NCI-H446 treated with DMSO at 0.1 percent for 48 hours (cell line): ENCODE data around the gene IP6K2.
"Not testable (repeated sequence)": the region's sequence is repeated elsewhere in the genome, so short reads cannot be mapped to it uniquely, and the experiment has no call there.

Source experiments
- DNase-seq: peaks from one replicate; lab custom pipeline; 2025; lab: John Stamatoyannopoulos, UW

The IP6K2 gene, protein sequence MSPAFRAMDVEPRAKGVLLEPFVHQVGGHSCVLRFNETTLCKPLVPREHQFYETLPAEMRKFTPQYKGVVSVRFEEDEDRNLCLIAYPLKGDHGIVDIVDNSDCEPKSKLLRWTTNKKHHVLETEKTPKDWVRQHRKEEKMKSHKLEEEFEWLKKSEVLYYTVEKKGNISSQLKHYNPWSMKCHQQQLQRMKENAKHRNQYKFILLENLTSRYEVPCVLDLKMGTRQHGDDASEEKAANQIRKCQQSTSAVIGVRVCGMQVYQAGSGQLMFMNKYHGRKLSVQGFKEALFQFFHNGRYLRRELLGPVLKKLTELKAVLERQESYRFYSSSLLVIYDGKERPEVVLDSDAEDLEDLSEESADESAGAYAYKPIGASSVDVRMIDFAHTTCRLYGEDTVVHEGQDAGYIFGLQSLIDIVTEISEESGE

DNA sequence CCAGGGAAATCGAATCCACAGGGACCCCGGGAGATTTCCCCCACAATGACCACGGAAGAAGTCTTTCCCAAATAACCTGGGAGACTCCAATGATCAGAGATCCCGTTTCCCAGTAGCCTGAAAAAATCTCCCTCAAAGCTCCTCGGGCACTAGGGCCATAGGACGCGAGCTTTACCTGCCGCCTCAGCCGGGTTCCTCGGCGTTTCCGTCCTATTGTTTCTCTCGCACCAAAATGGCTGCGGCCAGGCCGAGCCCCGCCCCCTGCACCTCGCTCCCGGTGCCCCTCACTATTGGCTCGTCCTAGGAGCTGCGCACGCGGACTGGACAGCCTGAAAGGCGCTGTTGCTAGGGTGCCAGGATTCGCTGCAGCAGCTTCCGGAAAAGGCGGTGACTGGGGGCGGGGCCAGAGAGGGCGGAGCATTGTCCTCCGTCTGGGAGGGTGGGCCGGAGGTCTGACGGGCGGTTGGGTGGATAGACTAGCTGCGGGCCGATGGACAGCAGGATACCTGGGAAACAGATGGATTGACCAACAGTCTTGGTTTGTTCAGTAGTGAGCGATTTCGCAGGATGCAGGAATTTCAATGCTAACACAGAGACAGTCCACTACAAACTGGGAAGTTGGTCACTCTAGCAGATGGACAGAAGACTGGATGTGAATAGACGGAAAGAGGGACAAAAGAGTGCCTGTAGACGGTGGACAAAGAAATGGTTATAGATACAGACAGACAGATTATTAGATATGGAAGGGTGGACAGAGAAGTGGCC lies at the start of gene IP6K2:
Gene IP6K2, minus strand, starts transcription at position 240 of the 765 bp plus-strand sequence. CDS start 21,930 bp downstream, outside the sequence.
- peak; percentile 87 for DNase-seq

DNA sequence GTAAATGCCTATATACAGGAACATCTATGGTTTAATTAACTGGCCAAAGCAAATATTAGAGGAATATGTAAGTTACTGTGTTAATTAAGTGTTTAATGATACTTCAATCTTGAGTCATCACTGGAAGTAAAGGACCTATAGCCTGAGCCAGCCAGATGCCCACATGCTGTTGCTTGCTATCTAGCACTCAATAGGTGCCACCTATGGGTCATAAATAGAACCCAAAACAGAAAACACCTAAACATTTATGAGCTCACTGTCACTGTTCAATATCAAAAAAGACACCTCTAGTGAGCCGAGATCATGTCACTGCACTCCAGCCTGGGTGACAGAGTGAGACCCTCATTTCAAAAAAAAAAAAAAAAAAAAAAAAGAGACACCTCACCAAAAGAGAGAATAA lies 48.4 kb upstream of the IP6K2 start:
- DNase-seq = no peak

DNA sequence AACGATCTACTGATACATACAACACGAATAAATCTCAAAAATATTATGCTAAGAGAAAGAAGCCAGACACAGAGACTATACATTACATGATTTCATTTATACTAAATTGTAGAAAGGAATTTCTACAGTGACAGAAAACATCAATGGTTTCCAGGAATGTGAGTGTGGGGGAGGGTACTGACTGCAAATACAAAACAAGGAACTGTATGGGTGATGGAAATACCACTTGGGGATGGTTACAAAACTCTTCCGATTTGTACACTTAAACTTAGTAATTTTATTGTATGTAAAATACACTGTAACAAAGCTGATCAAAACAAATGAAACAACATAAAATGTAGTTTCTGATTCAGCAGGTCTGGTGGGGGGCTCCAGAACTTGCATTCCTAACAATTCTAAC lies 45.8 kb upstream of the IP6K2 start:
- no peak for DNase-seq

DNA sequence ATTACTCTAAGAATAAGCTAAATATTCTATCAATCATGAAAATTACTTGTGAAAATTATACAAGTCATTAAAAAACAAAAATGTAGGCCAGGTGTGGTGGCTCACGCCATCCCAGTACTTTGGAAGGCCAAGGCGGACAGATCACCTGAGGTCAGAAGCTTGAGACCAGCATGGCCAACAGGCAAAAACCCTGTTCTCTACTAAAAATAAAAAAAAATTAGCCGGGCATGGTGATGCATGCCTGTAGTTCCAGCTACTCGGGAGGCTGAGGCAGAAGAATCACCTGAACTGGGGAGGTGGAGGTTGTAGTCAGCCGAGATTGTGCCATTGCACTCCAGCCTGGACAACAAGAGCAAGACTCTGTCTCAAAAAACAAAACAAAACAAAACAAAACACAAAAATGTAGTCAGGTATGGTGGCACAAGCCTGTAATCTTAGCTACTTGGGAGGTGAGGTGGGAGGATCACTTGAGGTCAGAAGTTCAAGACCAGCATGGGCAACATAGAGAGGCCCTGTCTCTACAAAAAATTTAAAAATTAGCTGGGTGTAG lies 43.0 kb upstream of the IP6K2 start:
- DNase-seq = not testable (repeated sequence)

DNA sequence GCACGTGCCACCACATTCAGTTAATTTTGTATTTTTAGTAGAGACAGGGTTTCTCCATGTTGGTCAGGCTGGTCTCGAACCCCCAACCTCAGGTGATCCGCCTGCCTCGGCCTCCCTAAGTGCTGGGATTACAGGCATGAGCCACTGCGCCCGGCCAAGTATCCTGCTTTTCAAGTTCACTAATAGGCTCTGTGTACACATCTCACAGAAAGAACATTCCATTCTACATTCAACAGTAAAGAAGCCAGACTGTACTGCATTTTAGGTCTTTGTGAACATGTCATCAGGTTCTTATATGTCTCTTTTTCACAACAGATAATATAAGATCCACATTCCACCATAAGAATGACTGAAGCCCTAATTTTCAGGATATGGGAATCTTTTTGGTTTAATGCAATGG lies 42.5 kb upstream of the IP6K2 start:
- not testable (repeated sequence) for DNase-seq

DNA sequence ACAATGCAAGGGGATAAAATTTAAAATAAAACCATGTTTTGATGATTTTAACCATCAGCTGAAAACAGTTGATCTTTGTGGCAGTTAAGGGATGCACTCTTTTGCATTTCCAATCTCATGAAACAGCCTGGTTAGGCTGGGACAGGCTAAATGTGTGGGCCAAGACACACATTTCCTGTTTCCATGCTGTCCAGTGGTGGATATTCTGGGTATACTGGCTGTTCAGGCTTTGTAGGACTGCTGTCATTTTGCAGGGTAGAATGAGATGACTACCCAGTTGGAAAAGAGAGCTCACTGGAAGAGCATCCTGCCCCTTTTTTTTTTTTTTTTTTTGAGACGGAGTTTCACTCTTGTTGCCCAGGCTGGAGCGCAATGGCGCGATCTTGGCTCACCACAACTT lies 42.0 kb upstream of the IP6K2 start:
- DNase-seq = no peak

DNA sequence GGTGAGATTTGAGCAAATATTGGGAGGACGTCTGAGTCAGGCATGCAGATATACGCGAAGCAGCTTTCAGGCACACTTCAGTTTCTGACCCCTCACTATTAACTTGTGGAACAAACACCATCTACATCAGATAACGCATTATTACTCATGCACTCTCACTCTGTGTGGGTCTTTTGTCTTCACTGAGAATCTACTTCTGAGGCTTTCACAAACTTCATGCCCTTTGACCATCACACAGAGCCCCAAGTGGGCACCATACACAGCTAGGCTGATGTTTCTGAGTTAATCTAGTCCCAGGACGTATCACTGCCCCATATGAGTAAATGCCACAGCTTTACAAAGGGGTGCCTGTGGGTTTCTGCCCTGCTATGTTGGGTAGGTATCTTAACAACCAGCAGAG lies 39.6 kb upstream of the IP6K2 start:
- no peak for DNase-seq

DNA sequence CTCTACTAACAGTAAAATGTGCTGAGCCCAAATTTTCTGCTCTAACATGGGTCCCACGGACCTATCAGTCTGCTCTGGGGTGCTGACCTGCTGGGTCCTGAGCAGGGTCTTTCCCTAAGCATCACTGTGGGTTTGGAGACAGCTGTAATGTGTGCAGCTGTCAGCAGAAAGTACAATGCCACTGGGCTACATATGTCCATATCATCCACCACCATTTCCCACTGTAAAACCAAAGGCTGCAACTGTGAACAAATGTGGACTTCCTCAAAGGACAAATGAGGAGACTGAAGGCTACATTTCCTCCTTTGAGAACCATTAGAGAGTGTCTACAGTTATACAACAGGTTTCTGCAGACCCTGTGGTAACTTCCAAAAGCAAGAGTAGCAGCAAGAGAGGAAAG lies 33.8 kb upstream of the IP6K2 start:
- no peak for DNase-seq

DNA sequence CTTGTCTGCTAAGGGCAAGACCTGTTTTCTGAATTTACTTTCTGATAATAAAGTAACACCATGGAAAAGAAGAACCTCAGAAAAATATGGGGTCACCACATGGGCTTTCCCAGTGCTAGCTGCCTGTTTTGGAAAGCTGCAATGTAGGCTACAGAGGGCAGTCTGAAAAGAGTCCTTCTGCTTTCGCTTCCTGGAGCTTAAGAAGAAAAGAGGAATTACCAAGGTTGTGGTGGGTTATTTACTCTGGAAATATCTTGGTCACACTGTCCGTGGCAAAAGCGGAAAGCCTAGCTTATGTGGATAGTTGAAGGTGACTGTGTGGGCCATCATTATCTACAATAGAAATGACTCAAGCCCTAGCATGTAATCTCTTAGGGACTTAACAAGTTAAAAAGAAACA lies 31.7 kb upstream of the IP6K2 start:
- DNase-seq = no peak

DNA sequence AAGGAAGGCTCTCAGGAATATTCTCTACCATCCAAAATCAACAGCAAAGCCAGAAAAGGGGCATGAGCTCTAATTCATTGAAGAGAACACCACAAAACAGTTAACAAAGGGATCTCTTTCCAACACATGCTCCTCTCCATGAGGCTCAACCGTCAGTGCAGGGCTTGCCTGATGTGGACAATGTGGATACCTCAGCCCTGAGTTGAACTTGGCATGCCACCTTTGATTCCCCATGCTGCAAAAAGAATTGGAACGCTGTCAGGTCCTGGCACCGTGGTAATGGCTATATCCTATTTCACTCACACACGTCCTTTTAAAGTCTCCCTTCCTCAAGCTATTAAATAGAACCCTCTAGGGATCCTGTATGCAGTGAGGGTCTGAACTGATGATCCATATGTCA lies 30.7 kb upstream of the IP6K2 start:
- no peak for DNase-seq

DNA sequence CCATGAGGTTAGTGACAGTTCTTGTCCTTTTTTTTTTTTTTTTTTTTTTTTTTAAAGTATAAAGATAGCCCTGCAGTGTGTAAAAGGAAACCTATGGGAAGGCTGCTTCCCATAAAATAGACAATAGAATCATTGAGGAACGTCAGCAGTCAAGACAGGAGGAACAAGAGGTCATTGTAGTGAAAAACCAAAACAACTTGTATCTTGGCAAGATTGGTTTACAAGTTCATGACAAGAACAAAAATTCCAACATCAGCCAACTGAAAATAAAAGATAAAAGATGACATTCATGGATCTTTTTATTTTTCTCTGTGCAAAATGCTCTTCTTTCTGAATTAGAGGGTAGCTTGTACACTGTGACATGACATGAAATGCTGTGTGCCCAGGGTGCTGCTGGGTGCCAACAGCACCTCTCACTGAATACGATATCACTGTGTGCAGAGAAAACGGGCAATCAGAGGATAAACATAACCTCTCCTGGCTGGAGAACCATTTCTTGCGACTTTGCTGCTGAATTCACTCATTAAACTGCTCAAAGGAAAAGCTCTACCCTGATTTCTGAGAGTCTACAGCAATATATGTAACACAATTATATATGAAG lies 30.1 kb upstream of the IP6K2 start:
- no peak for DNase-seq

DNA sequence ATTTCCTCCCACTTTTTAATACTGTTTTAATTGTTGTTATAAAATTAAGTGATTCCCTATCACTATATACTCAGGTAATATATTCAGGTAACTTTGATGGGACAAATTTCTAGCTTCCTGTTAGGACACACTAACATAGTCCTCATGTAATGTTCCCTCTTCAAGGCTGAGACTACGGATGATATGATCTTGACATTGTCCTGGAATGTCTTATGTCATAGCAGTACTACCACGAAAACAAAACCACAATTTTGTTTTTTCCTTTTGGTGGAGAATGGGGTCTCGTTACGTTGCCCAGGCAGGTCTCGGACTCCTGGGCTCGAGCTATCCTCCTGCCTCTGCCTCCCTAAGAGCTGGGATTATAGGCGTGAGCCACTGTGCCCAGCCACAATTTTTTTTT lies 26.8 kb upstream of the IP6K2 start:
- no peak for DNase-seq

DNA sequence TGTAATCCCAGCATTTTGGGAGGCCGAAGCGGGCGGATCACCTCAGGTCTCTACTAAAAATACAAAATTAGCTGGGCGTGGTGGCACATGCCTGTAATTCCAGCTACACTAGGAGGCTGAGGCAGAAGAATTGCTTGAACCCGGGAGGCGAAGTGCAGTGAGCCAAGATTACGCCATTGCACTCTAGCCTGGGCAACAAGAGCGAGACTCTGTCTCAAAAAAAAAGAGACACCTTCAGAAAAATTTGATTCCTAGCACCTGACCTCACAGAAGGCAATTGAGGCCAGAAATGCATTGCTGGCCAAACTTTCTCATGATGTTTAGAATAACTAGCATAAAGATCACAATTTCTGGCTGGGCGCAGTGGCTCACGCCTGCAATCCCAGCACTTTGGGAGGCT lies 24.2 kb upstream of the IP6K2 start:
- not testable (repeated sequence) for DNase-seq

DNA sequence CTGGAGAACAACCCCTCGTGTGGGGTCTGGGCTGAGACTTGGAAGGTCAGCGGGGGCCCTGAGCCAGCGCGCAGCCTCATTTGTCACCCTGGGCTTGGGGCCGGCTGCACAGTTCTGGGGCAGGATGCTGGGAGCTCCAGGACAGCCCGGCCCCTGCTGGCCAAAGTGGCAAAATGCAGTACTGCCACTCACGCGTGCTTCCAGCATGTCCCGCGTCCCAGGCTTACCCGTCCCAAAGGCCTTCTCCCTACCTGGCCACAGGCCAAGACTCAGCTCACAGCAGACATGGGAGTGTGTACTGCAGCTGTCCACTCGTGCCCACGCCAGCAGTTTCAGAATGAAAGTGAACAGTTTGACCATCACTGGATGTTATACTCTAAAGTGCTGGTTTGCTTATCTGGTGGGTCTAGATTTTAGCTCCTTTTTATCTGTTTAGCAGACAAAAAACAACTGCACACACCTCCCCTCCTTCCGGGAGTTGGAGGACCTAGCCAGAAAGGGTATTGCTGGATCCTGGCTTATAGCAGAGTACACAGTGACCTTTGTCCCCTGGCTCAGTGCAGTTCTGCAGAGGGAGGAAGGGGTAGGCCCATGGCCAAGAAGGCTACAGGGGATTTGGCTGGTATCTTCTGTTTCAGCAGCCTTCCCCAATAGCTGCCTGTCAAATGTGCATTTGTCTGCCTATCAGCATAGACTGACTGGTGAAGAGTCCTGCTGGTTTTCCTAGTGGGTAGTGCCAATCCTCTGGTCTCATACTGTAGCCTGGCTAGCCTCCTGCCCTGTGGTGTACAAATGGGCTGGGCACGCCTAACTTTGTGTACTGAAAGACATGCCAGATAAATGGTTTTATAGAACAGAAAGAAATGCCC lies 23.2 kb upstream of the IP6K2 start:
- DNase-seq = peak; percentile 75

DNA sequence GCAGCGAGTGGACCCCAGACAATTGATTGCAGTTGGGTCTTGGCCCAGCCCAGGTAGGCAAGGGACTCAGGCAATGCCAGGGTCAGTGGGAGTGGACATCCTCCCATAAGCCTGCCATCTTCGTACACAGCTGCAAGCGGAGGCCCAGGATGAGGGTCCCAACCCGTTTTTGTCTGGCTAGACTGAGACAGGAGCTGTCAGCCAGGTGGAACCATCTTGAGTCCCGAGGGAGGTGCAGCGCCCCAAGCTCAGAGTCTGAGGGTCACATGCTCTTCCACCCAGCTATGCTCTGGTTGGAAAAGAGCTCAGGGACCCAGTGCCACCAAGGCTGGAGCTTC lies 22.6 kb upstream of the IP6K2 start:
- DNase-seq = no peak

DNA sequence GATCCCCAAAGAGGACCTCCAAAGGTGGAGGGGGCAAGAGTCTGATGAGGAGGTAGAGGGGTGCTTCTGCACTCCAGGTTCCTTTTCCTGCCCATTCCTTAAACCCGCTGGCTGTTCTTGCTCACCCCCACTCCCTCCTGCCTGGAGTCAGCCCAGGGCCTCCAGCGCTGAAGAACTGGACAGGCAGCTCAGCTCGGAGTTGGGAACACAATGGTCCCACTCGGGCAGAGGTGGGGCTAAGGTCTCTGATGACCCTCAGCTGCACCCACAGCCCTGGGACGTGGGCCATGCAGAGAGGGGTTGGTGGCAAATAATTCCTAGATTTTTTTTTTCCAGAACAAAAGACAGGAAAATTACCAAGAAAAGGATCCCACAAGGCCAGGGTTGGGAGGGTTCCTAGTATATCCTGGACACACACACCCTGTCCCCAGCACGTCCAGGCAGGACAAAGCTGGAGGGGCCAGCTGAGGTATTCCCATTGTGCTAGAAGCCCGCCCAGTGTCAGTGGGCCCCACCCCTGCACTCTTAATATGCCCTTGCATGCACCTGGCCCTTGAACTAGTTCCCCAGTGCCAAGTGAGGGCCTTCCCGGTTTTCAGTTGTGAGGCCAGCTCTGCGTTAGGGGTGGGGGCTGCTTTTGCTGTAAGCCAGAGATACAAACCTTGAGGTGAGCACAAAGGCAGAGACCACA lies 22.1 kb upstream of the IP6K2 start:
- no peak for DNase-seq

DNA sequence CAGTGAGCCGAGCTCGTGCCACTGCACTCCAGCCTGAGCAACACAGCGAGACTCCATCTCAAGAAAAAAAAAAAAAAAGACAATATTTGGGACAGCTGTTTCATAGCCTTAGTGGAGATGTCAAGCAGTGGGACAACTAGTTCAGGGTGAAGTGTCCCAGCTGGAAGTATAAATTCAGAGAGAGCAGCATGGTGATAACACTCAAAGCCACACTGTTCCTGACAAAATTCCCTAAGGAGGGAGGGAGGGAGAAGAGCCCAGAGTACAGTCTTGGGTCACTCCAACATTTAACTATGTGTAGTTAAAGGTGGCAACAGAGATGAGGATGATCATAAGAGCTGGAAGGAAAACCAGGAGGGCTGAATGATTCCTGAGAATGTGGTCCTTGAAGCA lies 21.1 kb upstream of the IP6K2 start:
- DNase-seq = no peak

DNA sequence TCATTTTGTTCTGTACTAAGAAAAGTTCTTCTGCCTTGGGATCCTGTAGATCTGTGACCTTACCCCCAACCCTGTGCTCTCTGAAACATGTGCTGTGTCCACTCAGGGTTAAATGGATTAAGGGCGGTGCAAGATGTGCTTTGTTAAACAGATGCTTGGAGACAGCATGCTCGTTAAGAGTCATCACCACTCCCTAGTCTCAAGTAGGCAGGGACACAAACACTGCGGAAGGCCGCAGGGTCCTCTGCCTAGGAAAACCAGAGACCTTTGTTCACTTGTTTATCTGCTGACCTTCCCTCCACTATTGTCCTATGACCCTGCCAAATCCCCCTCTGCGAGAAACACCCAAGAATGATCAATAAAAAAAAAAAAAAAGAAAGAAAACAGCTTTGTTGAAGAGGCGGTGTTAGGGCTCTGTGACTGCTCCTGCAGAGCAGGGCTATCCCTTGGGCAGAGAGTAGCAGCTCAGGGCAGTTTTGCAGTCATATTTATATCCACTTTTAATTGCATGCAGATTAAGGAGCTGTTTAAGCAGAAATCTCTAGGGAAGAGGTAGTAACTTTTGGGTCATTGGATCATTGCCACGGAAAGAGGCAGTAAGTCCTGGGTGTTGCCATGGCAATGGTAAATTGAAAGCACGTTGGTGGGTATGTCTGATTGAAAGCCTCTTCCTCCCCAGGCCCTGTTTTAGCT lies 18.2 kb upstream of the IP6K2 start:
- not testable (repeated sequence) for DNase-seq

DNA sequence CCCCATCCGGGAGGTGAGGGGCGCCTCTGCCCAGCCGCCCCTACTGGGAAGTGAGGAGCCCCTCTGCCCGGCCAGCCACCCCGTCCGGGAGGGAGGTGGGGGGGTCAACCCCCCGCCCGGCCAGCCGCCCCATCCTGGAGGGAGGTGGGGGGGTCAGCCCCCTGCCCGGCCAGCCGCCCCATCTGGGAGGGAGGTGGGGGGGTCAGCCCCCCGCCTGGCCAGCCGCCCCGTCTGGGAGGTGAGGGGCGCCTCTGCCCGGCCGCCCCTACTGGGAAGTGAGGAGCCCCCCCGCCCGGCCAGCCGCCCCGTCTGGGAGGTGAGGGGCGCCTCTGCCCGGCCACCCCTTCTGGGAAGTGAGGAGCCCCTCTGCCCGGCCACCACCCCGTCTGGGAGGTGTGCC lies 17.5 kb upstream of the IP6K2 start:
- not testable (repeated sequence) for DNase-seq

DNA sequence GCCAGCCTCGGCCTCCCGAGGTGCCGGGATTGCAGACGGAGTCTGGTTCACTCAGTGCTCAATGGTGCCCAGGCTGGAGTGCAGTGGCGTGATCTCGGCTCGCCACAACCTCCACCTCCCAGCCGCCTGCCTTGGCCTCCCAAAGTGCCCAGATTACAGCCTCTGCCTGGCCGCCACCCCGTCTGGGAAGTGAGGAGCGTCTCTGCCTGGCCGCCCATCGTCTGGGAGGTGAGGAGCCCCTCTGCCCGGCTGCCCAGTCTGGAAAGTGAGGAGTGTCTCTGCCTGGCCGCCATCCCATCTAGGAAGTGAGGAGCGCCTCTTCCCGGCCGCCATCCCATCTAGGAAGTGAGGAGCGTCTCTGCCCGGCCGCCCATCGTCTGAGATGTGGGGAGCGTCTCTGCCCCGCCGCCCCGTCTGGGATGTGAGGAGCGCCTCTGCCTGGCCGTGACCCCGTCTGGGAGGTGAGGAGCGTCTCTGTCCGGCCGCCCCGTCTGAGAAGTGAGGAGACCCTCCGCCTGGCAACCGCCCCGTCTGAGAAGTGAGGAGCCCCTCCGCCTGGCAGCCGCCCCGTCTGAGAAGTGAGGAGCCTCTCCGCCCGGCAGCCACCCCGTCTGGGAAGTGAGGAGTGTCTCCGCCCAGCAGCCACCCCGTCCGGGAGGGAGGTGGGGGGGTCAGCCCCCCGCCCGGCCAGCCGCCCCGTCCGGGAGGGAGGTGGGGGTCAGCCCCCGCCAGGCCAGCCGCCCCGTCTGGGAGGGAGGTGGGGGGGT lies 16.9 kb upstream of the IP6K2 start:
- DNase-seq = not testable (repeated sequence)
